ENCODE data around the gene CD68. TPM values are rescaled to one million over a fixed set of nuclear protein-coding genes. Genes with fewer than 3 reads are reported as not detected.

Gene CD68
- total RNA-seq, 1 donor from 2014 or later: 0.95 TPM

DNA sequence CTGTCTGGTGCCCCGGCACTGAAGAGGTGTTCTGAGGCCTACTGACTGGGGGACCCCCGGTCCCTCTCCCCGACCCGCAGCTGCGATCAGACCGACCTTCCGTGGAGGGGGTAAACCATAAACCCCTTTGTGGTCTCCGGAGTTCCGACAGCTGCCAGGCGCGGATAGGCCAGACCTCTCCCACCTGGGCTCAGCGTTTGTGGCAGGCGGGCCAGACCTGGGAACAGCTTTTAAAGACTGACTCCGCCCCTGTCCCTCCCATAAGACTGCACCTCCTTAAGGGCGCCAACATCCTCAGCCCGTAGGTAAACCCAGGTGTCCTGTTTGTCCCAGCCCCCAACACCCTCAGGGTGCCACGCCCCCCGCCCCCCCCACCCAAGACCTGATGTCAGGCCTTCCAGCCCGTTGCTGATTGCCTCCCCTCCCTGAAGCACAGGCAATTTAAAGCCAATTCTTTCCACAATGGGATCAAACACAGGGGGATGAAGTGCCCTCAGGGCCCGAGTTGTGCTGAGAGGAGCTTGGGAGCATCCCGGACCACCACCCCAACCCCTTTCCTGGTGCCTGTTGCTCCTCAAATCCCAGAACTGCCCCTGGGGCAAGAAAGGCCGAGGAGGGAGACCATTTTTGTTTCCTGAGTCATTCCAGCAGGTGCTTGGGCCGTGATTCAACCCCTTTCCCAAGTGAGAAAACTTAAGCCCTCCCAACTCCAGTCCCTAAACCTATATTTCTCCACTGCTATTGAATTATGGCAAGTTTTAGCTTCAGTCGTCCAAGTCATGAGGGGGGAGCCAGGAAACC lies 10.7 kb downstream of the CD68 start, which contains the start of gene SOX15:
TSS of gene SOX15 (minus strand) at position 204 of the 801 bp plus-strand sequence. CDS start 418 bp downstream, outside the sequence.
- Histone ChIP-seq H3F3A (ENCODE audit: low read depth) (peaks cover 68% of the 10 kb centered on the region), H3K4me3 (peak within 1 kb of the TSS; percentile 35), H3K27ac (peak within 1 kb of the TSS; percentile 99), H3K27me3 (no peaks in the 10 kb centered on the region), H3K4me2 (peak within 1 kb of the TSS; percentile 70), H3K36me3 (peaks cover 3% of the 10 kb centered on the region), H3K9me3 (ENCODE audit: low read depth) (no peaks in the 10 kb centered on the region), H3K79me2 (ENCODE audit: low read depth) (peaks cover 18% of the 10 kb centered on the region), H3K4me1 (peaks cover 40% of the 10 kb centered on the region), H4K20me1 (ENCODE audit: low read depth) (peaks cover 5% of the 10 kb centered on the region), H3K9ac (no peak within 1 kb of the TSS), H2AFZ (replicated peaks) (no peak within 1 kb of the TSS)
- no peak for TF ChIP-seq EZH2phosphoT487 (IDR thresholded peaks at IDR 0.05)
- TF ChIP-seq EZH2 (IDR thresholded peaks at IDR 0.05): no peak
- TF ChIP-seq CTCF (IDR thresholded peaks at IDR 0.05): no peak
- Mint-ChIP-seq H3K9me3 (no peaks in the 10 kb centered on the region), H3K27me3 (ENCODE audit: insufficient read depth, low read depth) (peaks cover 12% of the 10 kb centered on the region), H3K4me3 (peak within 1 kb of the TSS; percentile 17), H3K36me3 (peaks cover 34% of the 10 kb centered on the region), H3K4me1 (peaks cover 9% of the 10 kb centered on the region), H3K27ac (peak within 1 kb of the TSS; percentile 17)
- DNase-seq (ENCODE audit: low spot score): peak; percentile 54

GRCh38 chr17:7590743-7591142 lies 11.3 kb downstream of the CD68 start:
- no peaks in the 10 kb centered on the region for H3K27me3 ChIP-seq
- Mint-ChIP-seq H3K4me1 (peaks cover 9% of the 10 kb centered on the region), H3K4me3 (peak overlapping the region; percentile 17), H3K27me3 (ENCODE audit: insufficient read depth, low read depth) (peaks cover 14% of the 10 kb centered on the region), H3K36me3 (peaks cover 38% of the 10 kb centered on the region), H3K27ac (peak overlapping the region; percentile 17), H3K9me3 (no peaks in the 10 kb centered on the region)
- peaks cover 67% of the 10 kb centered on the region for H3F3A ChIP-seq (ENCODE audit: low read depth)
- peak overlapping the region; percentile 15 for H3K4me3 ChIP-seq
- peak overlapping the region; percentile 99 for H3K27ac ChIP-seq
- peak overlapping the region; percentile 70 for H3K4me2 ChIP-seq
- H3K9ac ChIP-seq: no peak overlapping the region
- H3K9me3 ChIP-seq (ENCODE audit: low read depth): no peaks in the 10 kb centered on the region
- peaks cover 40% of the 10 kb centered on the region for H3K4me1 ChIP-seq
- no peak overlapping the region for H2AFZ ChIP-seq (replicated peaks)
- DNase-seq (ENCODE audit: low spot score): peak; percentile 92
- TF ChIP-seq CTCF (IDR thresholded peaks at IDR 0.05): no peak
- TF ChIP-seq EZH2phosphoT487 (IDR thresholded peaks at IDR 0.05): no peak
- TF ChIP-seq EZH2 (IDR thresholded peaks at IDR 0.05): no peak
- H3K79me2 ChIP-seq (ENCODE audit: low read depth): peaks cover 11% of the 10 kb centered on the region
- peaks cover 3% of the 10 kb centered on the region for H3K36me3 ChIP-seq
- peaks cover 5% of the 10 kb centered on the region for H4K20me1 ChIP-seq (ENCODE audit: low read depth)

DNA sequence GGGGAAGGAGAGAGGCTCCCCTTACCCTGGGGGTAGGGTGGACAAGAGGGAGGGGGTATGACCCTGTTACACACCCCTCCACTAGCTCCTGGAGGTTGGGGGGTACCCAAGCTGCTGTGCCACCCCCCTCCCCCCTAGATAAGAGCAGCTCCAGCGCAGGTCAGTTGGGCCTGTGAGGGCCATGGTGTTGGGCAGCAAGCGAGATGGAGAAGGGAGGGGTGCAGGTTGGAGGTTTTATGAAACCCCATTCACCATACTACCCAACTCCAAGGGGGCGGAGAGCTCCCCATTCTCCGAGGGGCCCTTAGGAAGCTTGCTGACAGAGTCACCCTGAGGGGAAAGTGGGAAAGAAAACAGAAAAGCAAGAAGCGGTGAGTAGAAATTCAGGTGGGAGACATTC lies 12.2 kb downstream of the CD68 start:
- no peak overlapping the region for H2AFZ ChIP-seq (replicated peaks)
- H3K4me2 ChIP-seq: peak overlapping the region; percentile 70
- peaks cover 3% of the 10 kb centered on the region for H3K36me3 ChIP-seq
- no peak overlapping the region for H3K4me3 ChIP-seq
- H3K27me3 ChIP-seq: no peaks in the 10 kb centered on the region
- H3K9ac ChIP-seq: no peak overlapping the region
- H3K4me1 ChIP-seq: peaks cover 40% of the 10 kb centered on the region
- H4K20me1 ChIP-seq (ENCODE audit: low read depth): peaks cover 5% of the 10 kb centered on the region
- Mint-ChIP-seq H3K4me3 (no peak overlapping the region), H3K9me3 (no peaks in the 10 kb centered on the region), H3K4me1 (peaks cover 9% of the 10 kb centered on the region), H3K27ac (peak overlapping the region; percentile 17), H3K36me3 (peaks cover 41% of the 10 kb centered on the region), H3K27me3 (ENCODE audit: insufficient read depth, low read depth) (peaks cover 14% of the 10 kb centered on the region)
- peak overlapping the region; percentile 99 for H3K27ac ChIP-seq
- no peak for DNase-seq (ENCODE audit: low spot score)
- no peak for TF ChIP-seq EZH2phosphoT487 (IDR thresholded peaks at IDR 0.05)
- no peak for TF ChIP-seq EZH2 (IDR thresholded peaks at IDR 0.05)
- TF ChIP-seq CTCF (IDR thresholded peaks at IDR 0.05): no peak
- H3F3A ChIP-seq (ENCODE audit: low read depth): peaks cover 64% of the 10 kb centered on the region
- H3K9me3 ChIP-seq (ENCODE audit: low read depth): no peaks in the 10 kb centered on the region
- H3K79me2 ChIP-seq (ENCODE audit: low read depth): peaks cover 8% of the 10 kb centered on the region
